ENCODE data around the gene GAS2L3. TPM values are rescaled to one million over a fixed set of nuclear protein-coding genes. Genes with fewer than 3 reads are reported as not detected.

The GAS2L3 gene
- total and polyA plus RNA-seq, 9 of the 15 experiments (the other 6 are each of a cell fraction or from before 2014, with no cell fraction given) = 1.5 to 9.8 (median 3.5) TPM

DNA sequence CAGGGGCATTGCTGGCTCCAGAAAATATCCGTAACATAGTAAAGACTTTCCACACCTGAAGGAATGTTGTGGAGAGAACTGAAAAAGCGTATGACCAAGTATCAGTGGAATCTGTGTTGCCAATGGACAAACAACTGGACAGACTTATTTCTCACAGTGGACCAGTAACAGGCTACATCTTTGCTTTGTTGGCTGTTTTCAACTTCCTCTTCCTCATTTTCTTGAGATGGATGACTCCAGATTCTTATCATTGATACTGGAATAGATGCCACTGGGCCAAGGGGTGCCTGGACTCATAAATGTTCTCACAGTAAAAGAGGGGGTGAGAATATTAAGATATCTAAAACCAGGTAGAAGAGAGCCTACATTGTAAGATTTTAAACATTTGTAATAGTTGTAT, 6.4 kb downstream of the GAS2L3 start:
- FAIRE-seq (no peak), DNase-seq (ENCODE audit: extremely low read depth in 1 of 4, low spot score in 3 of 4) (no peak), ATAC-seq (no peak)
- Histone ChIP-seq H3K36me3 (ENCODE audit: control insufficient read depth, insufficient read depth, low read length) (no peaks in the 10 kb centered on the region), H4K20me1 (replicated peaks; ENCODE audit: control insufficient read depth, insufficient read depth, low read length) (no peaks in the 10 kb centered on the region), H3K27ac (ENCODE audit: extremely low read depth, low read depth, low read length) (no peak overlapping the region), H3K9me3 (replicated peaks; ENCODE audit: control insufficient read depth, insufficient read depth, low read depth, low read length) (no peaks in the 10 kb centered on the region), H3K9me1 (ENCODE audit: control insufficient read depth, insufficient read depth, low read length) (no peaks in the 10 kb centered on the region), H3K9ac (ENCODE audit: insufficient read depth in 1 of 2, low read depth in 2 of 2, low read length in 2 of 2) (no peak overlapping the region), H3K4me3 (no peak overlapping the region), H3K79me2 (ENCODE audit: control insufficient read depth, insufficient read depth, low read length) (peaks cover 5% of the 10 kb centered on the region; the same call in 1 of the 3 replicates), H3K4me1 (replicated peaks in 1 of 2; ENCODE audit: control insufficient read depth in 2 of 2, insufficient read depth in 2 of 2, low read length in 2 of 2) (no peaks in the 10 kb centered on the region), H3K27me3 (ENCODE audit: control insufficient read depth in 2 of 2, insufficient read depth in 2 of 2, low read length in 2 of 2) (no peaks in the 10 kb centered on the region), H2AFZ (ENCODE audit: low read depth, low read length) (no peak overlapping the region), H3K4me2 (ENCODE audit: insufficient read depth, low read length) (no peak overlapping the region)
- ChIA-PET CTCF (ENCODE audit: low intra/inter-chr PET ratio) (no interaction called here), POLR2A (no interaction called here)
- TF ChIP-seq ILF3 (IDR thresholded peaks at IDR 0.05; ENCODE audit: borderline replicate concordance) (no peak), MAFG (tag; conservative IDR thresholded peaks at IDR 0.05) (no peak), MEIS2 (IDR thresholded peaks at IDR 0.05; ENCODE audit: partially characterized antibody) (no peak)
- BruUV-seq (replicated peaks) = no TSS peak
- intact Hi-C loops (cut with micrococcal nuclease) (no loop called here), in situ Hi-C loops (cut with MboI) (loop anchor here (10.0 kb wide), 1 partner anchor 335 kb away; no protein-coding TSS in a partner anchor)
- 21% methylated on average over 2 of the region's 2 CpGs for WGBS (ENCODE audit: insufficient coverage, low coverage, missing lambda C conversion rate)

DNA sequence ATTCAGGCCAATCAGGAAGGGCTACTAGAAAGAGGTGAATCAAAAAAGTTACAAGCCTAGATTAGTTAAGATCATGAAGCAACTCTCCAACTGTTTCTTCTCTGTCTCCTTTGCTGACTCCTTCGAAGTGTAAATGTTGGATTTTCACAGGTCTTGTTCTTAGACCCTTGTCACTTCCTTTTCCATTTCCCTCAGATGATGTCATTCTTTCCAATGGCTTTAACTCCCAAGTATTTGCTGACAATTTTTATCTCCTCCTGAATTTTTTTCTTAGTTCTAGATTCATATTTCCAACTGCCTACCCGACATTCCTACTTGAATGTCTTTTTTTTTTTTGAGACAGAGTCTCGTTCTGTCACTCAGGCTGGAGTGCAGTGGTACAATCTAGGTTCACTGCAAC, 10.8 kb downstream of the GAS2L3 start:
- Histone ChIP-seq H3K79me2 (ENCODE audit: control insufficient read depth, insufficient read depth, low read length) (no peaks in the 10 kb centered on the region), H3K4me3 (no peak overlapping the region), H2AFZ (ENCODE audit: low read depth, low read length) (no peak overlapping the region), H3K9me1 (ENCODE audit: control insufficient read depth, insufficient read depth, low read length) (no peaks in the 10 kb centered on the region), H3K9ac (ENCODE audit: insufficient read depth in 1 of 2, low read depth in 2 of 2, low read length in 2 of 2) (no peak overlapping the region), H3K9me3 (replicated peaks; ENCODE audit: control insufficient read depth, insufficient read depth, low read depth, low read length) (no peaks in the 10 kb centered on the region; the same call in none of the 2 replicates), H3K36me3 (ENCODE audit: control insufficient read depth, insufficient read depth, low read length) (no peaks in the 10 kb centered on the region), H3K27ac (ENCODE audit: extremely low read depth, low read depth, low read length) (no peak overlapping the region), H3K4me2 (ENCODE audit: insufficient read depth, low read length) (no peak overlapping the region), H3K27me3 (ENCODE audit: control insufficient read depth in 2 of 2, insufficient read depth in 2 of 2, low read length in 2 of 2) (no peaks in the 10 kb centered on the region), H4K20me1 (replicated peaks; ENCODE audit: control insufficient read depth, insufficient read depth, low read length) (no peaks in the 10 kb centered on the region), H3K4me1 (replicated peaks in 1 of 2; ENCODE audit: control insufficient read depth in 2 of 2, insufficient read depth in 2 of 2, low read length in 2 of 2) (no peaks in the 10 kb centered on the region)
- WGBS (ENCODE audit: insufficient coverage, low coverage, missing lambda C conversion rate) = 10% methylated on average over 3 of the region's 3 CpGs
- in situ Hi-C loops (cut with MboI) (no loop called here), intact Hi-C loops (cut with micrococcal nuclease) (no loop called here)
- DNase-seq (ENCODE audit: extremely low read depth in 1 of 4, low spot score in 3 of 4) = no peak
- no peak for FAIRE-seq
- ChIA-PET CTCF (ENCODE audit: low intra/inter-chr PET ratio) (no interaction called here), POLR2A (no interaction called here)
- no peak for ATAC-seq
- no TSS peak for BruUV-seq (replicated peaks)
- TF ChIP-seq TBL1XR1 (IDR thresholded peaks at IDR 0.05; ENCODE audit: low read length in 2 of 2) = no peak
- TF ChIP-seq, protein P1, sequence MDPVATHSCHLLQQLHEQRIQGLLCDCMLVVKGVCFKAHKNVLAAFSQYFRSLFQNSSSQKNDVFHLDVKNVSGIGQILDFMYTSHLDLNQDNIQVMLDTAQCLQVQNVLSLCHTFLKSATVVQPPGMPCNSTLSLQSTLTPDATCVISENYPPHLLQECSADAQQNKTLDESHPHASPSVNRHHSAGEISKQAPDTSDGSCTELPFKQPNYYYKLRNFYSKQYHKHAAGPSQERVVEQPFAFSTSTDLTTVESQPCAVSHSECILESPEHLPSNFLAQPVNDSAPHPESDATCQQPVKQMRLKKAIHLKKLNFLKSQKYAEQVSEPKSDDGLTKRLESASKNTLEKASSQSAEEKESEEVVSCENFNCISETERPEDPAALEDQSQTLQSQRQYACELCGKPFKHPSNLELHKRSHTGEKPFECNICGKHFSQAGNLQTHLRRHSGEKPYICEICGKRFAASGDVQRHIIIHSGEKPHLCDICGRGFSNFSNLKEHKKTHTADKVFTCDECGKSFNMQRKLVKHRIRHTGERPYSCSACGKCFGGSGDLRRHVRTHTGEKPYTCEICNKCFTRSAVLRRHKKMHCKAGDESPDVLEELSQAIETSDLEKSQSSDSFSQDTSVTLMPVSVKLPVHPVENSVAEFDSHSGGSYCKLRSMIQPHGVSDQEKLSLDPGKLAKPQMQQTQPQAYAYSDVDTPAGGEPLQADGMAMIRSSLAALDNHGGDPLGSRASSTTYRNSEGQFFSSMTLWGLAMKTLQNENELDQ (CRISPR knock-in tag; IDR thresholded peaks at IDR 0.05; ENCODE audit: borderline replicate concordance) = no peak
- TF ChIP-seq YY1 (IDR thresholded peaks at IDR 0.05; ENCODE audit: borderline replicate concordance in 1 of 3, control insufficient read depth in 1 of 3, extremely low read depth in 1 of 3, insufficient read depth in 3 of 3, insufficient read length in 1 of 3, insufficient replicate concordance in 2 of 3, low read depth in 1 of 3, low read length in 2 of 3) = no peak
- TF ChIP-seq DDX20 (tag; IDR thresholded peaks at IDR 0.05; ENCODE audit: low read depth) = no peak
- TF ChIP-seq, protein P2, sequence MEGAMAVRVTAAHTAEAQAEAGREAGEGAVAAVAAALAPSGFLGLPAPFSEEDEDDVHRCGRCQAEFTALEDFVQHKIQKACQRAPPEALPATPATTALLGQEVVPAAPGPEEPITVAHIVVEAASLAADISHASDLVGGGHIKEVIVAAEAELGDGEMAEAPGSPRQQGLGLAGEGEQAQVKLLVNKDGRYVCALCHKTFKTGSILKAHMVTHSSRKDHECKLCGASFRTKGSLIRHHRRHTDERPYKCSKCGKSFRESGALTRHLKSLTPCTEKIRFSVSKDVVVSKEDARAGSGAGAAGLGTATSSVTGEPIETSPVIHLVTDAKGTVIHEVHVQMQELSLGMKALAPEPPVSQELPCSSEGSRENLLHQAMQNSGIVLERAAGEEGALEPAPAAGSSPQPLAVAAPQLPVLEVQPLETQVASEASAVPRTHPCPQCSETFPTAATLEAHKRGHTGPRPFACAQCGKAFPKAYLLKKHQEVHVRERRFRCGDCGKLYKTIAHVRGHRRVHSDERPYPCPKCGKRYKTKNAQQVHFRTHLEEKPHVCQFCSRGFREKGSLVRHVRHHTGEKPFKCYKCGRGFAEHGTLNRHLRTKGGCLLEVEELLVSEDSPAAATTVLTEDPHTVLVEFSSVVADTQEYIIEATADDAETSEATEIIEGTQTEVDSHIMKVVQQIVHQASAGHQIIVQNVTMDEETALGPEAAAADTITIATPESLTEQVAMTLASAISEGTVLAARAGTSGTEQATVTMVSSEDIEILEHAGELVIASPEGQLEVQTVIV (CRISPR knock-in tag; IDR thresholded peaks at IDR 0.05; ENCODE audit: borderline replicate concordance) = no peak
- TF ChIP-seq HDAC2 (IDR thresholded peaks at IDR 0.05) = no peak
- TF ChIP-seq ZNF695 (CRISPR knock-in tag; IDR thresholded peaks at IDR 0.05) = no peak
- no peak for TF ChIP-seq NR2F6 (CRISPR knock-in tag; IDR thresholded peaks at IDR 0.05)
